HG02852 (cell line): Measurements from ENCODE around the gene VGLL4.
A peak's percentile ranks its signal among the peaks of the same experiment; 100 is the strongest.

ENCODE experiments used
- ATAC-seq: cut with Tn5 transposase; IDR thresholded peaks from one replicate; pipeline ENCODE4 v1.9.1; 2021; ENCODE audit warnings: mild to moderate bottlenecking, moderate library complexity; ENCODE audit not compliant: unreplicated experiment

VGLL4 gene

DNA sequence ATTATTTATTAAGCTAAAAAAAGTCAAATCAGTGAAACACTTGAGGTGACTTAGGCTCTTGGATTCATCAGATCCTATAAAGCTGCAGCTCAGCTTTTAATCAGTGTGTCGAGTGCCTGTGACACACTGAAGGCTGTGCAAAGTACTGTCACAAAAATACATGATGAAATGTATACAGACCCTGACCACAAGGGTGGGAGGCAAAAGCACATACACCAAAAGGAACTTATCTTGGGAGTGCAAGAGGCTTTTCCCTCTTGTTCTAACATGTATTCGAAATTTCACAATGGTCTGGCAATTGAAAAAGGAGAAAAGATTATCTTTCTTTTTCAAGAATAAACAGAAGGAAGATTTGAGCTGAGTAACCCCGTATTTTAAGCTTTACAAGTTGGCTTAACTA is 35.9 kb downstream of the VGLL4 start:
- no peak for ATAC-seq

DNA sequence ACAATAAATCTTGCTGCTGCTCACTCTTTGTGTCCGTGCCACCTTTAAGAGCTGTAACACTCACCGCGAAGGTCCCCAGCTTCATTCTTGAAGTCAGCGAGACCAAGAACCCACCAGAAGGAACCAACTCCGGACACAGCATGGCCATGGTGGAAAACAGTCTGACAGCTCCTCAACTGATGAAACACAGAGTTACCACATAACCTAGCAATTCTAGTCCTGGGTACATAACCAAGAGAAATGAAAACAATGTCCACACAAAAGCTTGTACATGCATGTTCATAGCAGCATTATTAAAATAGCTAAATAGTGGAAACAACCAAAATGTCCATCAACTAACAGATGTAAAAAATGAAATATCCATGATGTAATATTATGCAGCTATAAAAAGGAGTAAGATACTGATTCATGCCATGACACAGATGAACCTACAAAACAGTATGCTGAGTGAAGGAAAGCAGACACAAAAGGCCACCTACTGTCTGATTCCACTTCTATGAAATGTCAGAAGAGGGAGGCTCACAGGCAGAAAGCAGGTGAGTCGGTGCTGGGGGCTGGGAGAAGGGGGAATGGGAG is 36.8 kb downstream of the VGLL4 start:
- ATAC-seq = no peak

DNA sequence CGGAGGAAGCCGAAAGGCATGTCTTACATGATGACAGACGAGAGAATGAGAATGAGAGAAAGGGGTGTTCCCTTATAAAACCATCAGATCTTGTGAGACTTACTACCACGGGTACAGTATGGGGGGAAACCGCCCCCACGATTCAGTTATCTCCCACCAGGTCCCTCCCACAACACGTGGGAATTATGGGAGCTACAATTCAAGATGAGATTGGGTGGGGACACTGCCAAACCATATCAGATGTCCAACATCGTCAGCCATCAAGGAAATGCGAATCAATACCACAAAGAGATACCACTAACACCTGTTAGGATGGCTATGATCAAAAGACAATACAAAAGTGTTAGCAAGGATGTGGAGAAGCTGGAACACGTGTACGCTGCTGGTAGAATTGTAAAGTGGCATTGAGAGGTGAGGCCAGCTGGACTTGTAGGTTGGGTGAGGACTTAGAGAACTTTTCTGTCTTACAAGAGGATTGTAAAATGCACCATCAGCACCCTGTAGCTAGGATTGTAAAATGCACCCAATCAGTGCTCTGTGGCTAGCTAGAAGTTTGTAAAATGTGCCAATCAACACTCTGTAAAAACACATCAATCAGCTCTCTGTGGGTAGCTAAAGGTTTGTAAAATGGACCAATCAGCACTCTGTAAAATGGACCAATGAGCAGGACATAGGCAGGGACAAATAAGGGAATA is 37.5 kb downstream of the VGLL4 start:
- ATAC-seq = no peak

DNA sequence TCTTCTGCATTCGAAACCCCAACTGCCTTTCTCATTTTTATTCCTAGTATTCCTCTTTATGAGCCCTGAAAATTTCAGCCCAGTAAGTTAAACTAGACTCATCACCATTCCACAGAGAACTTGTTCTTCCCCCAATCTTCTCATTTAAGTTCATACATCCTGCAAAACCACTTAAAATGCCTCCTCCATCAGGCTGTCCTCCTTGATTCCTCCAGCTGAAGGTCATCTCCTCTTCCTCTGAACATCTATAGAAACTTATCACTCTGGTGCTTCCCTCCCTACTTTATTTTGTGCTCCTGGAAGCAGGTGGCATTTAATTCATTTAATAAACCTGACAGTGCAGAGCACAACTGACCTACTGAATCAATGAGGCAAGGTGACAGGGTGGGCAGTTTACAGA is 38.3 kb downstream of the VGLL4 start:
- no peak for ATAC-seq

DNA sequence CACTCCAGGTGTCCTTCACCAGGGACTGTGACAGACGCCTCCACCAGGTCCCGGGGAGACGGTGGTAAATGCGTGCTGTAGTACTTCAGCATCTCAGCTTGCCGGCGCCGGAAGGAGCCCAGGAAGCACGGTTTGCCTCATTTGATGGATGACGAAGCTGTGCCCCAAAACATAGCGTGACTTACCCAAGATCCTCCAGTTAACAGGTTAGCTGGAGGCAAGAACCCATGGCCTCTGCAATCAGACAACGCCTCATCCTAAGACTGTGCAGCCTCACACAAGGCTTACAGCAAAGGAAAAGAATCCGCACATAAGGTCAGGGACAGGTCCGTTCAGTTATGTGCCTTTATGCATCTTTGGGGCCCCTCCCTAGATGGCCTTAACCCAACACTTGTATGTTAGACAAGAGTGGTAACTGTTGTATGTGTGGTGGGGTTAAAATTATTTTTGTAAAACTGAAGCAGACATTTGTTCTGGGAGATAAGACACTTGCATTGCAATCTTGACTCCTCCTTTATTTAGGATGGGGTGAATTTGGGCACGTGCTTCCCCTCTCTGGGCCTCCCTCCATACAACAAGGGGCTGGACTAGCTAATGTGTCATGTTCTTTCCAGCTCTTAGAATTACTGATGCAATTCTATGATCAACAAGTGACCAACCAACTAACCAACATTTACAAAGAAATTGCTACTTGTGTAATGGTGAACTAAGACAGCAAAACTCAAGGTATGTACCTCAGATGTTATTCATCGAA is 39.4 kb downstream of the VGLL4 start:
- ATAC-seq = no peak

DNA sequence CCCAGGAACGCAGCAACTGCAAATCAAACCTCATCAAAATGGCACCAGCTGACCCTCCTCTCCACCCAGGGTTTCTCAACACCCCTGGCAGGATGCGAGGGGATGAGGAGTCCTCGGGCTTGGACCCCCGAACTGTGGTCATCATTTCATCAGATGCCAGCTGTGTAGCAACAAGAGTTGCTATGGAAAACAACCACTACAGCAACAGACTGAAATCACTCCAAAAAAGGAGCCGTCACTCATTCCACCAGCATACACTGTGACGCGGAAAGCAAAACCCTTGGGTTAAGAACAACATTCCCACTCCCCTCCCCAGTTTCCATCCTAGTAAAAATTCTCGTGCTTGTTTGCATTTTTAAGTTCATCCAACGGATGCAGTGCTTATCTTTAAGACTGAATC is 40.1 kb downstream of the VGLL4 start:
- ATAC-seq = no peak

DNA sequence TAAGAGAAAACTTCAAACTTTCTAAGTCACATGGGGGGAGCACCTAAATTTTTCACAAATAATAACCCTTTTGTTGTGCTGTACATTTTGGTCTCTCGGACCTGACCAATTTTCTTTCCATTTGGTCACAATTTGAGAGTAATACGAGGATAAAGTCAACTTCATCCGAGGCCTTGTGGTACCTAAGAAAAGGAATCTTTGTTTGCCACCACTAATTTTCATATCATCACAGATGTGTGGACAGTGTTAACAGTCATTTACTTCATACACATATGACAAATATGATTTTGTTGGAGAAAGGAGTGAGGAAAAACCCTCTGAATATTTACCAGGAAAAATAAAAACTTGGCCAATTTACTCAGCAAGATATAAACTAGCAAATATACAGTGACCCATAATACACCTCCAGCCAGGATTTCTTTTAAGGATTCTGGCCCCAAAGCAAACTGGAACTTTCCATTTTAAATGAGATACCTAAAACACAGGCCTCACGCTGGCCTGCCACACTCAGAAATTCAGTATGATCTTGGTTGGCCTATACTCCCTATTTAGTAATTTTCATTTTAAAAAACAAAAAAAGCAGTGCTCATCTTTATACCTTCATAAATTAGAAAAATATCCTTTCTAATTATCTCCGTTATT is 40.7 kb downstream of the VGLL4 start:
- no peak for ATAC-seq

DNA sequence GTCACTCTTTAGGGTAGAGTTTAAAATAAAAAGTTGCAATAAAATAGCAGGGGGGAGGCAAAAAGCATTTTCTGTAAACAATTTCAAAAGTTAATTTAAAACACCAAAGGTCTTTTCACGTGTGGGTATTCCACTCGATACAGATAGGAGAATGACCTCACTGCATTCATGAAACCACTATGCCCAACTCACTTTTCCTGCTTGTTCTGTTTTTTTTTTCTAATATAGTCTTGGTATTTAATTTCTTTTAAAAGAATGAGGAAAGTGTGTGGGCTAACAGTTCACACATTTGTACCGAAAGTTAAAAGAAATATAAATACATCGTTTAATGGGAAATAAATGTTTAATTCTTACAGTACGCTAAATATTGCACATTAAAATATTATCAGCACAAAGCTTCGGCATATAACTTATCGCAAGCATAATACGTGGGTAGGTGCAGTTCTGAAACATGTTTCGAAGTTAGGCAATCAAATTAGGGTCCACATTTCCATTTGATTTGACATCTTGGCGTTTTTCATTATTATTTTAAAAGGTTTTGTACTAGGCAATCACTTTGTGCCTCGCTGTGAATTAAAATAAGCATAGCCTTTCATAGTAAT is 41.4 kb downstream of the VGLL4 start:
- ATAC-seq = no peak

DNA sequence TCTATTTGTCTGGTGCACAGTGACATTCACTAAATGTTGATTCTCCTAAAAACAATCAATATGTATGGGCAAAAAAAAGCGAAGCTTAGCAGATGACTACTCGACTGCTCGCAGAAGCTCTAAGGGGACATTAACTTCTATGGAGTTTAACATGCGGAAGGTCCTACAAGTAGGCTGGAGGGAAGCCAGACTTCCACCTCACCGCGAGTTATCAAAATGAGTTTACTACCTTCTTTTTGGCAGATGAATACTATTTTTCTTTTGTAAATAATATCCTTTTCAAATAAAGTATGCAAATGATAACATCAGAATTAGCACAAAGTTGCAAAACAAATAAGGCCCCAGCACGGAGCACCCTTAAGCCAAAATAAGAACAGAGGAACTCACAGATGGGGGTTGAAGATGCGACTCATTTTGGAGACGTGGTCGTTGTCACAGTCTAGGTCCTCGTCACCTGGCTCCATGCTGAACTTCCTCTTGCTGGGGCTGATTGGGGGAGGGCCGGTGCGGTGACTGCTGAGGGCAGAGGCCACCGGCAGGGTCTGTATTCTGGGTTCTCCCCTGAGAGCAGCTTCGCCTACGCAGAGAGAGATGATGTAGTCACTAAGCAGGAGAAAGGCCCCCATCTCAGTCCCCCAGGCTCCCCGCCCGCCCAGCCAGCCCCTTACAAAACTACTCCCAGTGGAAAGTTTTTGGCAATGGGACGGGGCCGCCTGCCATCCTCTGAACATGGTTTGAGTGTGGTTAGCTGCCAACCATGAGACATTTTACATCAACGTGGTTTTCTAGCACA is 42.1 kb downstream of the VGLL4 start:
- peak; percentile 92 for ATAC-seq

DNA sequence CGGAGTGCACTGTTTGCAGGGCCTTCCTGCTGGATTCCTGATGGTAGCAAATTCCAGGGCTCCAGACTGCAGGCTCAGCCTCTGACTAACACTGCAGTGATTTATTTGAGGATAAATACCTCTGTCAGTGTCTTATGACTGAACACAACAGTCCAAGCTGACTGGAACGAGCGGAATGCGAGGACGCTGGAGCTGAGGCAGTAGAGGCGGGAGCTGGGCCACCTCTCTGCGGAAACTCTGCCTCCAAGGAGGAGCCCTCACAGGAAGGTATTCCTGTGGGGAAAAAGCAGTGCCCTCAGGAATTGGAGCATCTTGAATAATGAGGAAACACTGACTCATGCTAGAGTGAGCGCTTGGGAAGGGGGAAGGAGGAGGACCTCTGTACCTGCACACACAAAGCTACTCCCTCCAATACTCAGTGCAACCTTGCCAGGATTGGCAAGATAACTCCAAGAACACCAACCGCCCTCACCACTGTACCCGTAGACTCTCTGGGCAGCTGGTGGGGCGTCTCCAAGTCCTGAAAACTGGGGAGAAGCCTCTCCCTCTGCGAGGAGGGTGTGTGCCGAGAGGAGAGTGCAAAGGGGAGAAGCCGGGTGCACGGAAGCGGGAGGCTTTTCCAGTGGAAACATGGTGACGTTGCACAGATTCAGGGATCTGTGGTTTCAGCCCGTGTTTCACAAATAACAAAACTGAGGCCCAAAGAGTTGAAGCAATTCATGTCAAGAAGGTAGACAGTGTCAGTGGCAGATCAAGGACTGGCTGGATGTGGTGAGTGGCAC is 43.0 kb downstream of the VGLL4 start:
- no peak for ATAC-seq

DNA sequence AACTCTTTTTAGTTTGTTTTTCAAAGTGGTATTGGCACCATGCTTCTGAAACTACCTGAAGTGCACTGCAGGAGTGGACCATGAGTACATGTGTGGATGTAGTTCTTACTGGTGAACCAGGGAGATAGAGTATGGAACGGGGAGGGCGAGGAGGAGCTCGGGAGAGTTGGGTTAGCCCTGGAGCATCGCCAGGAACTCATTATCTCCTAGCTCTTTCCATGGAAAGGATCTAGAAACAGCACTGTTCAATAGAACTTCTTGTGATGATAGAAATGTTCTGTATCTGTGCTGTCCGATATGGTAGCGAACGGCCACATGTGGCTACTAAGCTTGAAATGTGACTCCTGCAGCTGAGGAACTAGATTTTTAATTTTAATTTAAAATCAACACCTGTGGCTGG is 47.3 kb downstream of the VGLL4 start:
- ATAC-seq = no peak

DNA sequence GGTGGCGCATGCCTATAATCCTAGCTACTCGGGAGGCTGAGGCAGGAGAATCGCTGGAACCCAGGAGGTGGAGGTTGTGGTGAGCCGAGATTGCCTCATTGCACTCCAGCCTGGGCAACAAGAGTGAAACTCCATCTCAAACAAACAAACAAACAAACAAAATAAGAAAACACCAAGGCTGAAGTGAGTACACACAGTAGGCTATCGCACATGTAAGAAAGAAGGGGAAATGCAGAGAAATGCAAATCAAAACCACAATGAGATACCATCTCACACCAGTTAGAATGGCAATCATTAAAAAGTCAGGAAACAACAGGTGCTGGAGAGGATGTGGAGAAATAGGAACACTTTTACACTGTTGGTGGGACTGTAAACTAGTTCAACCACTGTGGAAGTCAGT is 48.7 kb downstream of the VGLL4 start:
- peak; percentile 48 for ATAC-seq

DNA sequence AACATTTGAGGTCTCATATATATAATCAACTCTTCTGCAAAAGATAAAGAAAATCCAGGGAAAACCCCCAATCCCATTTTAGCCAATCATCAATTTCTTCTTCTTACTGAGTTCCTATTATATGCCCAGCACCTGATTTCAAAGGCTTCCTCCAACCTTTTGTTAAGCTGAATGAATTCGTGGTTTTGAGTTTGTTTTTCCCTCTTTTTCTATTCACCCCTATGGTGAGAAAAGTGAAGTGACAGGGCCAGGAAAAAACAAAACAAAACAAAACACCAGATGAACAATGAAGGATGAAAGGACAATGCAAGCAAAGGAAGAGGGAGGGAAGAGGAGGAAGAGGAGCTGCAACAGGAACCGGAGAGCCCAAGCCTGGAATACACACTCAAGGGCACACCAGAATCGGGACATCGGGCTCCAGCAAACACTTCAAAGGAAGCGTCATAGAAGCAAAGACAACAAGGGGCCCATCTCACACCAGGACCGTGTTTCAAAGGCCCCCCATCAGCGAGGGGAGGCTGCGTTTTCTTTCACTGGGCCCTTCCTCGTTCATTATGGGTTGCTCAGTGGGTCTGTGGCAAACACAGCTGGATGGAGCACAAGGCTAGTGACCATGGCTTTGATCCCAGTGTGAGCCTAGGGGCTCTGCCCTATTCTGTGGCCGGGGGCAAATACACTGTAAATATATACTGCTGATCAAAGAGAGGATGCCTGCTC is 50.2 kb downstream of the VGLL4 start:
- ATAC-seq = no peak

DNA sequence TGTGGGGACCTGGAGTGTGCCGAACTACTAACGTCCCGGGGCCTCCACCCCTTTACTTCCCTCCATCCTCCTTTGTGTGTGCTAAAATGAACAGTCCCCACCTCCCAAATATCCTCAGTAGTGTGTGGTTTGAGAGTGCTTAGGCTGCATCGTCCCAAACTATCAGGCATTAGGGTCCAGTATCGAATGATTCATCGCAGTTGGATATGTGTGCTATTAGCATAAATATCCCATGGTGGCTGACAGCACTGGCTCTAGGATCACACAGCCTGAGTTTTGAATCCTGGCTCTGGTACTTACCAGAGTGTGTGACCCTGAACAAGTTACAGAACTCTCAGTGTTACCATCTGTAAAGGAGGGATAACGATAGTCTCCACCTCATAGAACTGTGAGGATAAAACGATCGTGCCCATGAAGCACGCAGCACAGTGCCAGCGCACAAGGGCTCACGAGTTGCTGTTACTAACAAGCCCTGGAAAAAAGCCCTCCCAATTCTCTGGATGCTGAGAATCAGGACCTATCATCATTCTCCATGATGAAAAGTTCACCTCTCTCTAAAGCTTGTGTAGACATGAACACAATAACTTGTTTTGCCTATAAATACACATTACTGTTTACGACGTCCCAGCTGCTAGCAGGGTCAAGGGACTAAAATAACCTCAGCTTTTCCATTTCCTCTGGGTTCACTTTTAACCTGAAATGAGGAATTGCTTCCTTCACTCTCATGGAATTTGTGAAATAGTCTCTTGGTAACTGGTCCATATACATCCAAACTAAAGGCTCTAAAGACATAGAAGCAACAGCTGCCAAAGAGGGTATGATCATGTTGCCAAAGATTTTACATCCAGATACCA is 51.0 kb downstream of the VGLL4 start:
- ATAC-seq = no peak

DNA sequence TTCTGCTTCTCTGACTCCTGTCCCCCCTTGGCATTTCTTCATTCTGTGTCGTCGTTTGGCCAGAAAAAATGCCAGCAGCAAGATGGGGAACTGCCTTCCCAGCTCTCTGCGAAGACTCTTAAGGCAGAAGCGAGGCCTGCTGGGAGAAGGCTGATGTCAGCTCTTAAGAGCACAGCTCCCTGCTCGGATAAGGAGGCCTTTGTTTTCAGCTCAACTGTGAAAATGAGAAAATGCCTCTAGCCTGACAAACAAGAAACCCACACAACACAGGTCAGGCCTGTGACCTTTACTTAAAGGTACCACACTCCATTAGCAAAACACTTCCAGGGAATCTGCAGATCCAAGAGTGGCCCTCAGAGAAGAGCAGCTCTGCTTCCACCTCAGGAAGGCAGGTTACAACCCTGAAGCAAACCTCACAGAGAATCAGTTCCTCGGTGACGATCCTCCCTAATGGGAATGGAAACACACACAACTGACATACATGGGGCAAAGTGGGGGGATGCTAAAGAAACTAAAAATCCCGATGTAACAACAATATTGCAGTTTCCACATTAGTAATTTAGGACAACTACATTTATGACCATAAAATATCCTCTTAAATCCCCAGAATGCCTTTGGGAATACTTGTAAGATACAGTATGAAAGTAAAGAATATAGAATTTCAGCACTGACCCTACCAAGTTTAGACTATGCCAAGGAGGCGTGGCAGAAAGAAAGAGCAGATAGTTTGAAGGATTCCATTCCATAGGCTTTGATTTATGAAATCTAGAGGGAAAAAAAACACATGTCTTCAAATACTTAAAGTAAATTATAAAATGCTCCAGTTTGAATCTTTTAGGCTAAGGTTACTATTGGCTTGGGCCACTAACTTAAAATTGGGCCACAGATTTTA is 52.1 kb downstream of the VGLL4 start:
- no peak for ATAC-seq

DNA sequence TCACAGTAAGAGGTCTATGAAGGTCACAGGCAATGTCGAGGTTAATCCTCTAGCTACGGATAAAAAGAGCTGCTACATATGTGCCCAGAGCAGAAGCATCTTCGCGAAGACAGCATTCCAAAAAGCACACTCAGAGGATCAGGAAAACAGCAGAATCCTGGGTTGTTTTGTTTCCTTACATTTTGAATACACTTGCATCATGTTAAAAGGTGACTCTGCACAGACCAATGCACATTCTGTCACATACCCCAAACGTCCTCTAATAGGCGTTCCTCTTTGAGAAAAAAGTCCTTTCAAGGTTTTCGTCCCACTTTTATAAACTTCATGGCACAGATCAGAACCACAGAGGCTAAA is 52.7 kb downstream of the VGLL4 start:
- no peak for ATAC-seq

DNA sequence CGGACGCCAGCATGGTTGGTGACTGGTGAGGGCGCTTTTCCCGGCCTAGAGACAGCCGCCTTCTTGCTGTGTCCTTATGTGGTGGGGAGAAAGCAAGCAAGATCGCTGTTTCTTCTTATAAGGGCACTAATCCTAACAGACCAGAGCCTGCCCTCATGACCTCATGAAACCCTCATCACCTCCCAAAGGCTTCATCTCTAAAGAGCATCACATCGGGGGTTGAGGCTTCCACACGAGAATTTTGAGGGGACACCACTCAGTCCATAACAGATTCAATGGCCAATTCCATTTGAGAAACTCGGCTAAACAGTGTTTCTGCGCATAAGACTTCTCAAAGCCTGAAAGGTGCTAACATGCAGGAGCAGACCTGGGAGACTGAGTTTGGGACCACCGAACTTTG is 54.0 kb downstream of the VGLL4 start:
- ATAC-seq = no peak
